Testis (tissue), 2 donors: ENCODE results near the gene SETDB2.

Experiments
- CTCF ChIP-seq, 3 experiments: fragments of 450-650 bp in 2 of 3; fragments of 200-600 bp in 1 of 3; sonication (generic) in 1 of 3; IDR thresholded peaks; one replicate each; pipeline ENCODE4 v1.5.1; 2016 to 2019; ENCODE audit warnings: antibody characterized with exemption in 3 of 3, mild to moderate bottlenecking in 2 of 3, moderate library complexity in 1 of 3
- POLR2A ChIP-seq: fragments of 450-650 bp; IDR thresholded peaks from one replicate; pipeline ENCODE4 v1.6.1; 2017; ENCODE audit warnings: antibody characterized with exemption, mild to moderate bottlenecking, moderate library complexity

GRCh38 chr13:49532593-49532992, 88.5 kb downstream of the SETDB2 start:
- TF ChIP-seq POLR2A (no peak), CTCF (IDR thresholded peaks at IDR 0.05) (no peak)
